HG03558 (cell line): ENCODE measurements around the gene PAXIP1.
"Not testable (repeated sequence)": the region's sequence is repeated elsewhere in the genome, so short reads cannot be mapped to it uniquely, and the experiment has no call there.

Experiments
- ATAC-seq: cut with Tn5 transposase; IDR thresholded peaks from one replicate; pipeline ENCODE4 v1.9.1; 2021; ENCODE audit warnings: moderate number of reproducible peaks; ENCODE audit not compliant: unreplicated experiment; ENCODE audit errors: extremely low read depth

The PAXIP1 gene

DNA sequence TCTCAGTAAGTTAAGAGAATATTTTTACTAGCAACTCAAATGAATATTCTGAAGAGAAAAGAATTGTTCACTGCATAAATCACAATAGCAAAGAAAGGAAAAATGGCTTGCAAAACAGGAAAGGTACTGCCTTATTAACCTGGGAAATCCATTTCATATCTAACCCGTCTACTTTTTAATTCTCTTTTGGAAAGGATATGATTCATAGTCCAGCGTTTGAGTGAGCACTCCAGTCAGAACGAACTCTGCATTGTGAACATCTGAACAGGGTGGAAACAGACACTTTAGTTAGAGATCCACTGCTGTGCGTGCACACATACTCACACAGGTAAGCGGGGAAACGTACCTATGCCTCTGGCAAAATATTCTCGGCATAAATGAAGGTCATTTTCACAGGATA lies 56.8 kb downstream of the PAXIP1 start:
- ATAC-seq = no peak

DNA sequence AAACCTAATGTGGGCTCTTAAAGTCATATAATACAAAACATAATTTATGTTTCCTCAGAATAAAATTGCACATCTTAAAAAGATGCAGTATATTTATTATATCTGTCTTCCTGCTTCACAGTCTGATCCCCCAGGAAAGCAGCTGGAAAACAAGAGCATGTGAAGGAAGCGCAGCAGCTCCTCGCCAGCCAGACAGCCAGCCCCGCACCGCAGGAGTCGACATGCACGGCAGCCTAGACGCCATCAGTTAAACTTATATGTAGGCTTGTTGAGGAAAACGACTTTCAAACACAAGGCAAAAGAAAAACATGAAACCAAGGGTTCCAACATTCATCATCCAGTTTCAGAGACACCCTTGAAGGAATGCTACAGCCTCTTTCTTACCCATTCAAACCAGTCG lies 59.0 kb downstream of the PAXIP1 start:
- no peak for ATAC-seq

DNA sequence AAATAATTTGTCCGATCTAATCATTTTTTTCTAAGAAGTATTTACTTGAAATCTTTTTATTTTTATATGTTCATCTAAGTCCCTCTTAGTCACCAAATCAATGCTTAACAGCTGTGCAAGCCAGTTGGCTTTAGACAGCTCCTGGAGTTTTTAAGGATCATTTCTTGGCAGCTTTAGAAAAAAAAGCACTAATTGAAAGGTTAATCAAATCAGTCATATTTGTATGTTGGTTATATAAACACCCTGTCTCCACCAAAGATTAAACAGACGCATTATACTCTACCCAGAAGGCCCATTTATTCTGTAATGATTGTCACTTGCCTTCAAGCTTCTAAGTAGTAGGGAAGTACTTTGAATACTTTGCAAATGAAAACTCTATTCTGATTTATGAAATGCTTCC lies 60.2 kb downstream of the PAXIP1 start:
- no peak for ATAC-seq

DNA sequence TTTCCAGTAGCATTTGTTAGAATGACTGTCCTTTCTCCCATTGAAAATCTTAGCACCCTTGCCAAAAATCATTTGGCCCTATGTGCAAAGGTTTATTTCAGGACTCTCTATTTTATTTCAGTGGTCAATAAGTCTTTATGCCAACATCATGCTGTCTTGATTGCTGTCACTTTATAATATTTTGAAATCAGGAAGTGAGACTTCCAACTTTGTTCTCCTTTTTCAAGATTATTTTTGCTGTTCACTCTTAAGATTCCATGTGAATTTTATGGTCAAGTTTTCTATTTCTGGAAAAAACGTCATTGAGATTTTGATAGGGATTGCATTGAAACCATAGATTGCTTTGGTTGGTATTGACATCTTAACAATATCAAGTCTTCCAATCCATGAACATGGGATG lies 65.1 kb downstream of the PAXIP1 start:
- ATAC-seq = no peak

DNA sequence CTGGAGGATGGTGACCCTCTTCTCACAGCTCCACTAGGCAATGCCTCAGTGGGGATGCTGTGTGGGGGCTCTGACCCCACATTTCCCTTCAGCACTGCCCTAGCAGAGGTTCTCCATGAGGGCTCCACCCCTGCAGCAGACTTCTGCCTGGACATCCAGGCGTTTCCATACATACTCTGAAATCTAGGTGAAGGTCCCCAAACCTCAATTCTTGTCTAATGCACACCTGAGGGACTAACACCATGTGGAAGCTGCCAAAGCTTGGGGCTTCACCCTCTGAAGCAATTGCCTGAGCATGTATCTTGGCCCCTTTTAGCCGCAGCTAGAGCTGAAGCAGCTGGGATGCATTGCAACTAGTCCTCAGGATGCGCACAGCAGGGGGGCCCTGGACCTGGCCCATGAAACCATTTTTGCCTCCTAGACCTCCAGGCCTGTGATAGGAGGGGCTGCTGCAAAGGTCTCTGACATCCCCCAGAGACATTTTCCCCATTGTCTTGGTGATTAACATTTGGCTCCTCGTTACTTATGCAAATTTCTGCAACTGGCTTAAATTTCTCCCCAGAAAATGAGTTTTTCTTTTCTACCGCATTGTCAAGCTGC lies 68.5 kb downstream of the PAXIP1 start:
- not testable (repeated sequence) for ATAC-seq

DNA sequence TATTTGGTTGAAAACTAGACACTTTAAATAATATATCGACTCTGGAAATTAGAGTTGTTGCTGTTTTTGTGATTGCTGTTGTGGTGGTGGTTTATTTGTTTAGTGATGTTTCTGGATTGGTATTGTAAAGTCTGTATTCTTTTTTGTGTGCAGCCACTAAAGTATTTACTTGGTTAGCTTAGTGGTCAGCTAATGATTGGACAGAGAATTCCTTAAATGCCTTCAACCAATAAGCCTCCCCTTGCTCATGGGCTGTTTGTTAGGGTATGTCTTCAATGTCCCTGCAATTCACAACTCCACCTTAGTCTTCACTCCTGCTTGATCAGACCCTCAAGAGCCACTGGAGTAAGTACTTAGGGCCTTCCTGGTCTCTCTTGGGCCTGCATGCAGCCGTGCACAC lies 71.0 kb downstream of the PAXIP1 start:
- no peak for ATAC-seq

DNA sequence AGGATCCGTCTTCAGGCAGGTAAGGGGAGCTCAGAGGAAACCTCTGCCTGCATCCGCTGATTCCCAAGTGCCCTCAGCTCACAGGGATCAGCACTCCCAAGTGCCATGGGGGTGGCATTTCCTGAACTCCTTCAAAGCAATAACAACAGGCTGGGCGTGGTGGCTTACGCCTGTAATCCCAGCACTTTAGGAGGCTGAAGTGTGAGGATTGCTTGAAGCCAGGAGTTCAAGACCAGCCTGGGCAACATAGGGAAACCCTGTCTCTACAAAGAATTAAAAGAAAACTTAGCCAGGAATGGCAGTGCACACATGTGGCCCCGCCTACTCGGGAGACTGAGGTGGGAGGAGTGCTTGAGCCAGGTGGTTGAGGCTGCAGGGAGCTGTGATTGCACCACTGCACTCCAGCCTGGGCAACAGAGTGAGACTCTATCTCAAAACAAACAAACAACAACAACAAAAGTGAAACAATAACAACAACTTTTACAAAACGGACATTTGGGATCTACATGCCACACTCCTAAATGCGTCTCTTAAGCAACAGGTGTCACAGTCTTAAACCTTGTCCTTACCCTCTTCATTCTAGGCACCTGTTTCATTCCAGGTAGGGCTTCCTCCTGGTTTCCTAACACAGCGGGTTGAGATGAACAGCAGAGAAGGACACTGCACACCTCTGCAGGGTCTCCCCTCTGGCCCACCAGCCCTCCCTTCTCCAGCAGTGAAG lies 73.8 kb downstream of the PAXIP1 start:
- ATAC-seq = no peak

DNA sequence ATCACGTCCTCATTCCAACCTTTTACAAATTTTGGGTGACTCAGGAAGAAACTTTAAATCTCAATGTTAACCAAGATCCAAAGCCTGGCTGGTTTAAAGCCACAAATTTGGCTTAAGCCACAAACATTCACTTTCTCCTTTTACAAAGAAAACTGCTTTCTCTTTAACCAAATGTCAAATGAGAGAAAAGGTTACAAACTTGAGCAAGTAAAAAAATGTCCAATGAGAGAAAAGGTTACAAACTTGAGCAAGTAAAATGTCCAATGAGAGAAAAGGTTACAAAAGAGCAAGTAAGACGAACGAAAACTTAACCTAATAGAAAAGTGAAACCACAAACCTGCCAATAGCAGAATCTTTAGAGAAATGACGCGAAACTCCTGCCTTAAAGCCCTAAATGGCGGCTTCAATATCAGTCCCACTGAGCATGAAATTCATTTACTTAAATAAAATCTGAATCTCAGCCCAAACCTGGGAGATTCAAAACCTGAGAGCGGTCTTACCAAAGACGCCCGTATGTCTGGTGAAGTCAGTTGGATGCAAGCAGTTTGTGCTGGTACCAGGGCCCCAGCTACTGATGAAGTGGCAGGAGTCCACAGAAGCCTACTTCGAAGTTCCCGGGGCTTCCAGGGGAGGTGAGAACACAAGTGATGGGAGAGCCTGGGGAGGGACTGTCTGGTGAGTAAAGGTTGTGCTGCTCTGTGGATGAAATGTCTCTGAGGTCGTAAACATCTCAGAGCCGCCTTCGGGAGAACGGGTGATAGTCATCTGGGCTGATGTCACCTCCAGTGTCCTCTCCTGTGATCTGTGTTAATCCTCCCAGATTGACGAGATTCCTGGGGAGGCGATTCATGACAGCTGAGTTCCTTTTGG lies 74.6 kb downstream of the PAXIP1 start:
- ATAC-seq = peak; percentile 89

DNA sequence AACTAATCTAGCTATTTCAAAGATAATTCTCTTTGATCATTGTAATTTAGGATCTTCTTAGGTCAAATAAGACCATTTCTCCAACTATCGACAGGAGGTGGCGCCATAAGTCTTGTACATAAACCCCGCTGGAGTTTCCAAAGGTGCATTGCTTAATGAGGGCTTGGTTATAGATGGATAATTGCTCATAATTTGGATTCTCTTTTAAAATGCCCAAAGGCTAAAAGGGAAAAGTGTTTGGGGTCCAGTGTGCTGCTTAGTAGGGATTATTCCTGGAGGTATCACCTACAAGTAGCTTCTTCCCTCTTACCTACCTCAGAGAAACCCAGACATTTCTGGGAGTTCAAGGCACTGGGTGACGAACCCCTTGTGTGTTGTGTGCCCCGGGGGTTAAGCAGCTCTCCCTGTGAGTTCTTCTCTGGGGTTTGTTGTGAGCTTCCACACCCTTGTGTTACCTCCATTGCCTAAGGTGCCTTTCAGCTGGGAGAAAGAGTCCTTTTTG lies 75.2 kb downstream of the PAXIP1 start:
- ATAC-seq = peak; percentile 26

DNA sequence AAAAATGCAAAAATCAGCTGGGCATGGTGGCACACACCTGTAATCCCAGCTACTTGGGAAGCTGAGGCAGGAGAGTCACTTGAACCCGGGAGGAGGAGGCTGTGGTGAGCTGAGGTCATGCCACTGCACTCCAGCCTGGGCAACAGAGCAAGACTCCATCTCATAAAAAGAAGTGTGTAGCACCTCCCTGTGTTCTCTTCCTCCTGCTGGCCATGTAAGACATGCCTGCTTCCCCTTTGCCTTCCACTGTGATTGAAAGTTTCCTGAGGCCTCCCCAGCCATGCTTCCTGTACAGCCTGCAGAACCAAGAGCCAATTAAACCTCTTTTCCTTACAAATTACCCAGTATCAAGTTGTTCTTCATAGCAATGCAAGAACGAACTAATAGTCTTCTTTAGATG lies 80.5 kb downstream of the PAXIP1 start:
- not testable (repeated sequence) for ATAC-seq

DNA sequence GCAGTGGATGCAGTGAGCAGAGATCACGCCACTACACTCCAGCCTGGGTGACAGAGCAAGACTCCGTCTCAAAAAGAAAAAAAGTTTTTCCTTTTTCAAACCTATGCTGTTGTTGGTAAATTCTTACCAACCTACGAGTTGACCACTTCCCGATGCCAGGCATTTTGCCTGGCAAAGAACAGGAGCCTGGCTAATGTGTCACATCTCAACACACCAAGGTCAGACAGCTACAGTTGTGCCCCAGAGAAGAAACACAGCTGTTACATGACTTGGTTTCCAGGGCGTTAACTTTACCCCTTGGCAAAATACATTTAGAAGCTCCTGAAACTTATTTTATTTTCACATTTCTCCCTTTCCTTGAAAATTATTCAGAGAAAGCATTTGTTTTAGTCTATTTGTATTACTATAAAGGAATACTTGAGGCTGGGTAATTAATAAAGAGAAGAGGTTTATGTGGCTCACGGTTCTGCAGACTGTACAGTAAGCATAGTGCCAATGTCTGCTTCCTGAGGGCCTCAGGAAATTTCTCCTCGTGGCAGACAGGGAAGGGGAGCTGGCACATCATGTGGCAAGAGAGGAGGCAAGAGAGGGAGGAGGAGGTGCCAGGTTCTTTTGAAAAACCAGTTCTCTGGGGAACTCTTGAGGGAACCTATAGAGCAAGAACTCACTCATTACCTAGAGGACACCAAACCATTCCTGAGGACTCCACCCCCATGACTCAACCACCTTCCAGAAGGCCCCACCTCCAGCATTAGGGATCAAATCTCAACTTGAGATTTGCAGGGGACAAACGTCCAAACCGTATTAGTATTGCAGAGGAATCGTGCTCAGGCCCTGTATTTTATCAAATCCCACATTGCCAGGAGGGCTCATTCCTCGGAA lies 83.3 kb downstream of the PAXIP1 start:
- no peak for ATAC-seq

DNA sequence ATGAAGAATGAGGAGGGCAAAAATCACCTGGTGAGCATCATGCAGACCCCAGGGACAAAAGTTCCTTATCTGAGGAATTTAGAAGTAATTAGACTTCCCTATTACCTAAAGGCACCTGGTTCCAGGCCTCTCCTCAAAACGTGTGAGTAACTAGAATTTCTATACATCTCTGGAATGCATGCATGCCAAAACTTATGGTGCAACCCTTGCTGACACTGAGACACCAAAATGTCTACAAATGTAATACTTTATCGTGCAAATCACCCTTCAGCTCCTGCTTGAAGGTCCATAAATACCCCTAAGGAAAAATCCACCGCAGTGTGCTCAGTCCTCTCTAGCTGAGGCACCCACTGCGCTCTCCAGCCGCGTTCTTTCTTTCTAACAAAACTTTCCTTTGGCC lies 84.2 kb downstream of the PAXIP1 start:
- ATAC-seq = no peak

DNA sequence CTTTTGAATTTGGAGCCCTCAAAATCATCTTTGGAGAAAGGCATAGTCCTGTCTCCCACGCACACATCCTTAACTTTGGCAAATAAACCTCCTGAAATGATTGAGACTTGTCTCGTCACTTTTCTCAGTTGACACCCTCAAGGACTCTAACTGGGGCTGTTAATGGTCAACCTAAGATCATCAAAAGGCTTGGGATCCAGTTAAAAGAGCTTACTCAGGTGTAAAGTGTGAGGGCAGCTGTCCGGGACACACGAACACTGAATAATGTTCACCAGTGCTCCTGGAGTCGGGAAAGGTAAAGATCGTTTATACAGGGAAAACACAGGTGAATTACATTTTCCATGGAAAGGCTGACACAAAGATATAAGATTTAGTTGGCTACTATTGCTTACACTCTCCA lies 84.7 kb downstream of the PAXIP1 start:
- ATAC-seq = no peak

DNA sequence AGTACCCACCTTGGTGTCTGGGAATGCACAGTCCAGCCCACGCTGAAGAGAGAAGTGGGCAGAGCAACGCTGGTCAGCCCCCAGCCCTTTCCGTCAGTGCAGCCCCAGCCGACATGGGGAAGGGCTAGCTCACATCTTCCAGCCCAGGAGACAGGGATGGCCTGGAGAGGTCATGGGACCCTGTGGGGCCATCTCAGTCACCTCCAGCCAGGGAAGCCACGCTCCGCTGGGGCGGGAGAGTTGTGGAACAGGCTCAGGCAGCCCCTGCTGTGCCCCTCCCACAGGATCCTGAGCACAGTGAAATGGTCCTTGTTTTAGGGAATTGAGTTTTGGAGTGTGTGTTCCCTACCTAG lies 85.1 kb downstream of the PAXIP1 start:
- no peak for ATAC-seq

DNA sequence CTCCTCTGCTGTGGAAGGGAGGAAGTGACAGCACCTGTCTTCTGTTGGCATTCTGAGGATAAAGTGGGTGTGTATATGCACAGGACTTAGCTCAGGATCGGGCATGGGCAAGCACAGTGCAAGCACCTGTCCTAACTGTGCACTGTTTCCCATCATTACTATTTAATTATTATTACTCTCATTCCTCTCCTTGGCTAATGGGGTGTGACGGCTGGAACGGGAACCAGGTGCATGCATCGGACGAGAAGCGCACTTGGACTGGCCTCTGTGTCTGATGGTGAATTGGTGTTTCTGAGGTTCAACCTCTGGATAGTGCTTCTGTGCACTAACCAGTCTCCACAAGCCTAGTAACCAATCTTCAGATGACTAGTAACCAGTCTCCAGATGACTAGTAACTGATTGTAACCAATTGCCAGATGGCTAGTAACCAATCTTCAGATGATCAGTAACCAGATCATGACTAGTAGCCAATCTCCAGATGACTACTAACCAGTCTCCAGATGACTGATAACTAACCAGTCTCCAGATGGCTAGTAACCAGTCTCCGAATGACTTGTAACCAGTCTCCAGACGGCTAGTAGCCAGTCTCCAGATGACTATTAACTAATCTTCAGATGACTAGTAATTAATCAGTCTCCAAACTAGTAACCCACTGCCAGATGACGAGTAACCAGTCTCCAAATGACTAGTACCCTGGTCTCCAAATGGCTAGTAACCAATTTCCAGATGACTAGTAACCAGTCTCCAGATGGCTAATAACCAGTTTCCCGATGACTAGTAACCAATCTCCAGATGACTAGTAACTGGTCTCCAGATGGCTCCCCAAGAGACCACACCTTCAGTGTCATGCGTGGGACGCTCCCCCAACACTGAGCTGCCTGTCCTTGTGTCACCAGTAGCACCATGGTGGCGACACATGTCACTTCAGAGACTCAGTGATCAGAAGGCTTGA lies 85.8 kb downstream of the PAXIP1 start:
- no peak for ATAC-seq

DNA sequence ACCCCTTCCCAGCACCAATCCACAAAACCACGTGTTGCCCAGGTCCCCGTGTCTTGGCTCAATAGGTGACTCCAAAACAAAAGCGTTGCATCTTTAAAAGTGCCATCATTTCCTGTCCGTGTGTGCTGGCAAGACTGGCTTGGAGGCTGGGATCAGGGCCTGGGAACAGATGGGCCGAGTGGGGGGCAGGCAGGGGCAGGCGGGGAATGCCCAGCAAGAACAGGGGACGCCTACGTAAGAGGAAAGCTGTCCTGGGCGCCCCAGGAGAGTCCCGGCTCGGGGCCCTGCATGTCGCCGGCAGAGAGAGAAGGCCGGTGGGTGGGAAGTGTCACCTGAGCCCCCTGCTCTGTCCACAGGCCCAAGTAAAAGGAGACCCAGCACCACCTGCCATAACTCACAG lies 86.5 kb downstream of the PAXIP1 start:
- ATAC-seq = no peak

DNA sequence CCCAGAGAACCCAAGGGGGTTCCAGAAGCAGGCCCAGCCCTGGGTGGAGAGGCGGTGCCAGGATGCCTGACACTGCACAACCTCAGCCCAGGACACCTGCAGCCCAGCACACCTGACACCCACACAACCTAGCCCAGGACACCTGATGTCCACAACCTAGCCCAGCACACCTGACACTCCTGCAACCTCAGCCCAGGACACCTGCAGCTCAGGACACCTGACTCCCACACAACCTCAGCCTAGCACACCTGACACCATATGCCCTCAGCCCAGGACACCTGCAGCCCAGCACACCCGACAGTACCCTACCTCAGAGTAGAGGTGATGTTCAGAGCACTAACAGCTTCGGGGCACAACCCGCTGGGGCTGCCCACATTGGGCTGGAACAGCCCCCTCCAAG lies 87.3 kb downstream of the PAXIP1 start:
- no peak for ATAC-seq

DNA sequence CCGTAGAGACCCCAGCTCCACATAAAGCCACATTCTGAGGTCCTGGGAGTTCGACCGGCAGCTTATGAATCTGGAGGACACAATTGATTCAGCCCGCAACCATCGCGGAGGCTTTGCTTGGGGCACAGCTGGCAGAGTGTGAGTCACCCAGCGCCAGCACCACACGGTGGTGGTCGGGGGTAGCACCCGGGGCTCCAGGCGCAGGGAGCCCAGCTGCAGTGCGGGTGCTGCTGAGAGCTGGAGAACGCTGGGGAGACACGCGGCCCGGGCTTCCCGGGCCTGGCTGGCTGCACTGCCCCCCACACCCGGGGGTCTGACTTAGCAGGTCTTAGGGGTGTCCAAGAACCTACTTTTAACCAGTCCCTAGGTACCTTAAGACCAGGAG lies 87.9 kb downstream of the PAXIP1 start:
- ATAC-seq = no peak

DNA sequence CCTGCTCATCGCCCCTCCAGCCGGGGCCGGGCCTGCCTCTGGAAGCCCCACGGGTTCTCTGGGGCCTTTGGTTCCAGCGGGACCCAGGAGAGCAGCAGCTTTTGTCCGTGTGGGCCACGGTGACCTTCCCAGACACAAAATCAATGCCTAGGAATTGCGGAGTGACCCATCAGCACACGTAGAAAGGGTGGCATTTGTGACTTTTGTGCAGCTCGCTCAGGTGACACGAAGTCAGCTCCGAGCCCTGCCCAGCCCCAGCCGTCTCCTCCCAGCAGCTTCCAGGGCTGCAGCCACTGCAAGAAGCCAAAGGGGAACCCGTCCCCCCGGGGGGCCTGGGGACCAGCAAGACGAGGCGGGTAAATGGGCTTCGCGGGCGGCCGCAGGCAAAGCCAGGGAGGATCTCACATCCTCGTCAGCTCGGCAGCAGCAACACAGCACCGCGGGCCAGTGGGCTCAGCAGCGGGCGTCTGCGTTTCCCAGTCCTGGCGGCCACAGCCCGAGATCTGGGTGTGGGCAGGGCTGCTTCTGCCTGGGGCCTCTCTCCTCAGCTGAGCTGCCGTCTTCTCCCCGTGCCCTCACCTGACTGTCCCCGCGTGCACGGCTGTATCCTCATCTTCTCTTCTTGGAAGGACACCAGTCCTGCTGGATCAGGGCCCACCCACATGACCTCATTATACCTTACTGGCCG lies 88.5 kb downstream of the PAXIP1 start:
- no peak for ATAC-seq
